Psoas muscle (tissue), 8 donors: ENCODE data around the gene KCNMB3. TPM values are rescaled to one million over a fixed set of nuclear protein-coding genes. Genes with fewer than 3 reads are reported as not detected.

Experiments
- ATAC-seq, 4 donors: fragments of 200-7000 bp; cut with Tn5 transposase; one replicate each; pipeline ENCODE4 v1.9.1; 2020; ENCODE audit warnings: moderate library complexity in 3 of 4, mild to moderate bottlenecking in 2 of 4
- DNase-seq, 2 donors: peaks; one replicate each; pipeline ENCODE4 v3.0.0-alpha.2; 2020
- H3K27ac ChIP-seq: fragments of 200-600 bp; one replicate; pipeline ENCODE4 v1.8.0; 2022
- H3K27me3 ChIP-seq, 3 donors: fragments of 200-600 bp in 1 of 3; one replicate each; pipeline versions ENCODE4 v1.6.1 to v1.8.0; 2013 to 2022; ENCODE audit warnings: low read length in 2 of 3, mild to moderate bottlenecking in 2 of 3, moderate library complexity in 1 of 3; ENCODE audit not compliant: insufficient read depth in 3 of 3
- H3K36me3 ChIP-seq, 2 donors: fragments of 200-600 bp in 1 of 2; one replicate each; pipeline versions ENCODE4 v1.6.1 to v1.8.0; 2013 to 2022; ENCODE audit warnings: low read depth in 1 of 2, mild to moderate bottlenecking in 1 of 2, moderate library complexity in 1 of 2; ENCODE audit not compliant: insufficient read depth in 1 of 2
- H3K4me1 ChIP-seq: fragments of 200-600 bp; one replicate; pipeline ENCODE4 v1.8.0; 2022
- H3K4me3 ChIP-seq: fragments of 200-600 bp; one replicate; pipeline ENCODE4 v1.8.0; 2022; ENCODE audit warnings: mild to moderate bottlenecking
- H3K9me3 ChIP-seq: fragments of 200-600 bp; one replicate; pipeline ENCODE4 v1.8.0; 2022
- WGBS, 3 donors: extraction: QIAGEN DNeasy Blood & Tissue Kit; methylation state at CpG; one replicate each; pipeline versions ENCODE4 v1.1.6 to v1.1.7; 2013; 5-methylcytosine and 5-hydroxymethylcytosine counted together
- intact Hi-C, 2 donors: fragments of 100-400 bp; cut with DNase I; formaldehyde crosslinking; loops; one replicate each; pipeline versions ENCODE4 v1.11.0 to v1.14.2; 2022
- polyA plus RNA-seq, 3 donors: library from polyadenylated mRNA; stranded (reverse); fragments of 200-250 nt; gene quantifications; one replicate each; pipeline ENCODE4 v1.2.3, GENCODE V29; 2013
- total RNA-seq, 4 donors: library from RNA; stranded (reverse); fragmentation: NEBNext Ultra II Directional in 2 of 4; extraction: Animal tissue kit (Norgen Biotek cat#: 25700) in 2 of 4; gene quantifications; one replicate each; pipeline versions ENCODE4 v1.2.1 to v1.2.4, GENCODE V29; 2021 to 2023
- TF ChIP-seq, protein P1 (sequence below): fragments of 200-600 bp; IDR thresholded peaks from one replicate; pipeline ENCODE4 v1.8.0; 2022; ENCODE audit warnings: antibody characterized with exemption
- donor health status: healthy with polysubstance abuse.
- donor health status: DM: no; HTN: no; CAD: no; lungs with moderate emphysema.
- donor health status: Bipolar disorder and iron deficiency.
- donor health status: healthy.
- donor health status: DM: yes; HTN: yes; CAD: no.
- donor health status: DM: no; HTN: no; CAD: no.
- donor health status: DM: no; HTN: no; CAD: no.
- donor health status: DM: yes; HTN: yes; CAD: no.

Gene KCNMB3
- total and polyA plus RNA-seq, 7 donors = 0.44 to 1.6 (median 0.72) TPM

DNA sequence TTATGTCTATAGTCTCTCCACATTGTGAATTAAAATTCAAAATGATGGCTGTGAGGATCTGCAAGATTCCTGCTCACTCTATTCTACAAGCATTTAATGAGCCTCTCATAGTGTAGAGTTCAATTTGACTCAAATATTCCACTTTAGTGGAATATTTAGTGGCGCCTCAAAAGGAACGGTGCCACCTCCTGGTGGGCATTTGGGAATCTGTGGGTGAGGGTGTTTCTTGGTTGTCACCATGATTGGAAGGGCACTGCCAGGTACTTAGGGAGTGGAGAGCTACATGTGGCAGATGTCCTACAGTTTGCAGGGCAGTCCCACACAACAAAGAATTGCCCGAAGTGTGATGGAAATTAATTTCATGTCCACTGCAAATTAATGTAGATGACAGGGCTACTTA is 21.5 kb upstream of the KCNMB3 start:
- H3K4me3 ChIP-seq = no peak overlapping the region
- no peaks in the 10 kb centered on the region for H3K36me3 ChIP-seq
- ATAC-seq (no peak), DNase-seq (no peak)
- TF ChIP-seq, protein P1, sequence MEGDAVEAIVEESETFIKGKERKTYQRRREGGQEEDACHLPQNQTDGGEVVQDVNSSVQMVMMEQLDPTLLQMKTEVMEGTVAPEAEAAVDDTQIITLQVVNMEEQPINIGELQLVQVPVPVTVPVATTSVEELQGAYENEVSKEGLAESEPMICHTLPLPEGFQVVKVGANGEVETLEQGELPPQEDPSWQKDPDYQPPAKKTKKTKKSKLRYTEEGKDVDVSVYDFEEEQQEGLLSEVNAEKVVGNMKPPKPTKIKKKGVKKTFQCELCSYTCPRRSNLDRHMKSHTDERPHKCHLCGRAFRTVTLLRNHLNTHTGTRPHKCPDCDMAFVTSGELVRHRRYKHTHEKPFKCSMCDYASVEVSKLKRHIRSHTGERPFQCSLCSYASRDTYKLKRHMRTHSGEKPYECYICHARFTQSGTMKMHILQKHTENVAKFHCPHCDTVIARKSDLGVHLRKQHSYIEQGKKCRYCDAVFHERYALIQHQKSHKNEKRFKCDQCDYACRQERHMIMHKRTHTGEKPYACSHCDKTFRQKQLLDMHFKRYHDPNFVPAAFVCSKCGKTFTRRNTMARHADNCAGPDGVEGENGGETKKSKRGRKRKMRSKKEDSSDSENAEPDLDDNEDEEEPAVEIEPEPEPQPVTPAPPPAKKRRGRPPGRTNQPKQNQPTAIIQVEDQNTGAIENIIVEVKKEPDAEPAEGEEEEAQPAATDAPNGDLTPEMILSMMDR = peak; percentile 10
- H3K4me1 ChIP-seq = no peaks in the 10 kb centered on the region
- no peaks in the 10 kb centered on the region for H3K9me3 ChIP-seq
- H3K27ac ChIP-seq = no peak overlapping the region
- H3K27me3 ChIP-seq = no peaks in the 10 kb centered on the region
- intact Hi-C loops = no loop called here
- 78 to 88% (median 82%) methylated on average over 3 of the region's 3 CpGs for WGBS, 3 donors

DNA sequence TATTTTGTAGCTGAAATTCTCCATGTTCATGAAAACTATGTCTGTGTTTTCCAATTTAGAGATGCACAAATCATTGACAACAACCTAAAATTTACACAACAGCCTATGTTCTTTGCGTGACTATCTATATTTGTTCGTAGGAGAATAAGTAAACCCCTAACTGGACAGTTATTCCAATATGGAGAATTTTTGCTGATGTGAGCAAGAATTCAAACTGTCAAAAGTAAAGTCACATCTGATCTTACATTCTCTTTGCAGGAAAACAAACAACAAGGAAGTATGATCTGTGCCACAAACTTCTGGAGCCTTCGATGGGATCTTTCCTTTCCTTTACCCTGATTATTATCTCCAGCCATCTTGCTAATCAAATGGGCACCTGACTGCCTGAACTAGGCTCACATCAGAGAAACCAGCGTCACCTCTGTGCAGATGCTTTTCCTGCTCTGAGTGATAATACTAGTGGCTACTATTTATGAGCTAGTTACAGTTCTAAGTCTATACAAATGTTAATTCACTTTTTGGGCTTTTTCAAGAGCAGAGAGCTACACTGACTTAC is 18.3 kb upstream of the KCNMB3 start:
- Histone ChIP-seq H3K4me1 (no peaks in the 10 kb centered on the region), H3K27ac (no peak overlapping the region), H3K4me3 (no peak overlapping the region), H3K36me3 (no peaks in the 10 kb centered on the region), H3K9me3 (no peaks in the 10 kb centered on the region), H3K27me3 (no peaks in the 10 kb centered on the region)
- no peak for DNase-seq
- TF ChIP-seq, protein P1 = no peak
- 75 to 82% (median 78%) methylated on average over 4 of the region's 4 CpGs for WGBS, 3 donors
- intact Hi-C loops = no loop called here
- ATAC-seq = no peak

DNA sequence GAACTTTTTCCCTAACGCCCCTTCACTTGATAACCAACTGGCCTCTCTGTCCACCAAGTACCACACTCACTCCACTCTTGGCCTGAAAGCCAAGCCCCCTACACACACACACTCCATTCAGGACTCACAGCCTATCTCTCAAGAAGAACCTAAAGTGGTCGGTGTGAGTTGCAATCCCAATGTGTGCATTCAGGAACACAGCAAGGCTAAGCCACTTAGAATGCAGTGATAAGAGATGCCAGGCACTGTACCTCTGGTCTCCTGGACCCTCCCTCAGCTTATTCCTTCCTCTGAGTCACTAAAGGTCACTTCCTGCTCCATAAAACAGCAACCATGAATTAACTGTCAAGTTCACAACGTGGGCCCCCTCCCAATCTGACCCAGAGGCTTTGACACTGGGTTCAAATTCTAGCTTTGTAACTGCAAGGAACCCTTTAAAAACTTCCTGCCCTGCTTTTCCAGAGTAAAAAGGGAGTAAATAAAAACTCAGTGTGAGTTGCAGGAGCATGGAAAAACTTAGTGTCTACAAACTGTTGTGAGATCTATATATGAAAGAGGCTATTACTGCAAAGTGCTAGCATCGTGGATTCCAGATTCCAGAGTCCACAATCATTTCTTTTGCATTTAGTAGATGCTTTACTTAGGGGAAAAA is 17.6 kb upstream of the KCNMB3 start:
- TF ChIP-seq, protein P1 = no peak
- DNase-seq (no peak), ATAC-seq (no peak)
- 42 to 61% (median 51%) methylated on average over 4 of the region's 4 CpGs for WGBS, 3 donors
- Histone ChIP-seq H3K36me3 (no peaks in the 10 kb centered on the region), H3K4me1 (no peaks in the 10 kb centered on the region), H3K27ac (no peak overlapping the region), H3K9me3 (no peaks in the 10 kb centered on the region), H3K27me3 (no peaks in the 10 kb centered on the region), H3K4me3 (no peak overlapping the region)
- intact Hi-C loops = no loop called here

DNA sequence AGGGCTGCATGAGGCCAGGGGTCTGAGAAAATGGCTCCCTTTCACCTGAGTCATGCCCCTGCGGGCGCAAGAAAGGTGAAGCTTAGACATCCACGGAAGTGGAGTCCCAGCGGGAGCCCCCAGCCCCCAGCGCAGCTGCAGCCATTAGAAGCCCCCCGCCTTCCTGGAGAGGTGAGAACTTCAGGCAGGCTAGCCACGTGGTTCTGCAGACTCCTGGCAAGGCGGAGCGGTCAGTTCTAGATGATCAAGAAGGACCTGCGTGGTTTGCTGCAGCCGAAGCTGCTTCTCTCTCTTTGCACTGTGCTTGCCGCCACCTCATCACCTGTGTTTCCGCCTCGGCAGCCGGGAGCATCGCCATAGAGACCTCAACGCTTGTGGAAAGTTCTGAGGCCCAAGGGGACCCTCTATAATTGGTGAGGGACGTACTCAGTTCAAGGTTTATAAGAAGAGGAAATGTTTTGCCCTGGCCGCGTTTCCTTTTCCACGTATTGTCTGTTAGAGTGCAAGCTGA is 15.8 kb upstream of the KCNMB3 start:
- H3K9me3 ChIP-seq = no peaks in the 10 kb centered on the region
- no peaks in the 10 kb centered on the region for H3K27me3 ChIP-seq
- H3K27ac ChIP-seq = no peak overlapping the region
- TF ChIP-seq, protein P1 = no peak
- H3K4me3 ChIP-seq = peak overlapping the region; percentile 34
- ATAC-seq = peak in 1 of 4 donors; percentile 32
- H3K36me3 ChIP-seq = no peaks in the 10 kb centered on the region
- DNase-seq = no peak
- no peaks in the 10 kb centered on the region for H3K4me1 ChIP-seq
- WGBS, 3 donors = 50 to 65% (median 57%) methylated on average over 21 of the region's 21 CpGs
- intact Hi-C loops = no loop called here
